HepG2 (cell line): ENCODE results near the gene LAMTOR2.

Source experiments
- CTCF ChIP-seq: sonication (generic); formaldehyde crosslinking; IDR thresholded peaks from 2 replicates; pipeline ENCODE4 v1.5.0; 2020; ENCODE audit warnings: mild to moderate bottlenecking, missing genetic modification reagents, moderate library complexity
- EP300 ChIP-seq, 3 experiments: sonication (generic) in 1 of 3; formaldehyde crosslinking in 1 of 3; IDR thresholded peaks; 2 replicates each; pipeline versions ENCODE4 v1.5.1 to v1.6.1; 2011 to 2020; ENCODE audit warnings: low read depth in 2 of 3, low read length in 2 of 3, borderline replicate concordance in 1 of 3, improper control_type of control experiment in 1 of 3, mild to moderate bottlenecking in 1 of 3, missing genetic modification reagents in 1 of 3, moderate library complexity in 1 of 3
- GABPB1 ChIP-seq: IDR thresholded peaks from 2 replicates; pipeline ENCODE4 v1.6.1; 2016; ENCODE audit warnings: mild to moderate bottlenecking, missing genetic modification reagents, moderate library complexity, missing compliant biosample characterization
- MZF1 ChIP-seq: sonication (generic); formaldehyde crosslinking; IDR thresholded peaks from 2 replicates; pipeline ENCODE4 v1.8.1; 2023; ENCODE audit warnings: mild to moderate bottlenecking, missing genetic modification reagents, borderline replicate concordance
- NFIC ChIP-seq: IDR thresholded peaks from 2 replicates; pipeline ENCODE4 v1.6.1; 2012; ENCODE audit warnings: mild to moderate bottlenecking, low read length, inconsistent platforms
- SOX6 ChIP-seq, 2 experiments: fragments of 450-650 bp in 1 of 2; sonication (generic) in 1 of 2; formaldehyde crosslinking in 1 of 2; IDR thresholded peaks; 2 replicates each; pipeline versions ENCODE4 v1.4.0 to v1.6.1; 2017 to 2020; ENCODE audit warnings: antibody characterized with exemption in 1 of 2, mild to moderate bottlenecking in 1 of 2, missing genetic modification reagents in 1 of 2
- TAF1 ChIP-seq: sonication (generic); formaldehyde crosslinking; IDR thresholded peaks from 2 replicates; pipeline ENCODE4 v1.4.0; 2020; ENCODE audit warnings: missing genetic modification reagents
- YY1 ChIP-seq: IDR thresholded peaks from 2 replicates; pipeline ENCODE4 v1.6.1; 2011; ENCODE audit warnings: low read length, low read depth, moderate library complexity, mild to moderate bottlenecking; ENCODE audit not compliant: insufficient read depth, insufficient replicate concordance
- ZNF530 ChIP-seq: sonication (generic); formaldehyde crosslinking; IDR thresholded peaks from 2 replicates; pipeline ENCODE4 v1.5.0; 2020; ENCODE audit warnings: low read depth, mild to moderate bottlenecking, missing genetic modification reagents
- ZNF580 ChIP-seq: IDR thresholded peaks from 2 replicates; pipeline ENCODE4 v1.6.1; 2016; ENCODE audit warnings: low read depth, borderline replicate concordance
- TF ChIP-seq, protein P1 (sequence below), 2 experiments: IDR thresholded peaks; 2 replicates each; pipeline ENCODE4 v1.6.1; 2011 to 2012; ENCODE audit warnings: low read length in 2 of 2, borderline replicate concordance in 1 of 2, low read depth in 1 of 2, mild to moderate bottlenecking in 1 of 2, moderate library complexity in 1 of 2

DNA sequence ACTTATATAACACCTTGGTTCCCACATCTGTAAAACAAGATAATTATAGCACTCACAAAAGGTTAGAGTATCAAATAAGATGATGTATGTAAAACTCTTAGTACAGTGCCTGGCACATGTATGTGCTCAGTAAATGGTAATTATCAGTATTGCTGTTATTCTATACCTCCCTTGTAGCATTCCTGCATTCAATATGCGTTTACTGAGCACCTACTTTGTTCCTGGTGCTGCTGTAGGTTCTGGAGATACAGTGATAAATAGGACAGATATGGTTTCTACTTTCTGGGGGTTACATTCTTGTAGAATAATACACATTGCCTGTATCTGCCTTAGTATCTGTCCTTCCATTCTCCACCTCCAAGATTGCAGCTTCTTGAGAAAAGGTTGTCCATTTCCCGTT lies 32.6 kb upstream of the LAMTOR2 start:
- TF ChIP-seq TAF1 (CRISPR knock-in tag) (no peak), GABPB1 (CRISPR knock-in tag) (no peak), ZNF530 (CRISPR knock-in tag) (no peak), EP300 (IDR thresholded peaks at IDR 0.05; ENCODE audit: low read depth in 2 of 2, low read length in 2 of 2) (no peak), EP300 (CRISPR knock-in tag; IDR thresholded peaks at IDR 0.05; ENCODE audit: borderline replicate concordance) (no peak), YY1 (no peak), NFIC (no peak), MZF1 (CRISPR knock-in tag) (no peak), SOX6 (IDR thresholded peaks at IDR 0.05) (no peak), SOX6 (CRISPR knock-in tag; IDR thresholded peaks at IDR 0.05) (no peak), CTCF (CRISPR knock-in tag) (no peak), ZNF580 (CRISPR knock-in tag) (no peak)
- TF ChIP-seq, protein P1, sequence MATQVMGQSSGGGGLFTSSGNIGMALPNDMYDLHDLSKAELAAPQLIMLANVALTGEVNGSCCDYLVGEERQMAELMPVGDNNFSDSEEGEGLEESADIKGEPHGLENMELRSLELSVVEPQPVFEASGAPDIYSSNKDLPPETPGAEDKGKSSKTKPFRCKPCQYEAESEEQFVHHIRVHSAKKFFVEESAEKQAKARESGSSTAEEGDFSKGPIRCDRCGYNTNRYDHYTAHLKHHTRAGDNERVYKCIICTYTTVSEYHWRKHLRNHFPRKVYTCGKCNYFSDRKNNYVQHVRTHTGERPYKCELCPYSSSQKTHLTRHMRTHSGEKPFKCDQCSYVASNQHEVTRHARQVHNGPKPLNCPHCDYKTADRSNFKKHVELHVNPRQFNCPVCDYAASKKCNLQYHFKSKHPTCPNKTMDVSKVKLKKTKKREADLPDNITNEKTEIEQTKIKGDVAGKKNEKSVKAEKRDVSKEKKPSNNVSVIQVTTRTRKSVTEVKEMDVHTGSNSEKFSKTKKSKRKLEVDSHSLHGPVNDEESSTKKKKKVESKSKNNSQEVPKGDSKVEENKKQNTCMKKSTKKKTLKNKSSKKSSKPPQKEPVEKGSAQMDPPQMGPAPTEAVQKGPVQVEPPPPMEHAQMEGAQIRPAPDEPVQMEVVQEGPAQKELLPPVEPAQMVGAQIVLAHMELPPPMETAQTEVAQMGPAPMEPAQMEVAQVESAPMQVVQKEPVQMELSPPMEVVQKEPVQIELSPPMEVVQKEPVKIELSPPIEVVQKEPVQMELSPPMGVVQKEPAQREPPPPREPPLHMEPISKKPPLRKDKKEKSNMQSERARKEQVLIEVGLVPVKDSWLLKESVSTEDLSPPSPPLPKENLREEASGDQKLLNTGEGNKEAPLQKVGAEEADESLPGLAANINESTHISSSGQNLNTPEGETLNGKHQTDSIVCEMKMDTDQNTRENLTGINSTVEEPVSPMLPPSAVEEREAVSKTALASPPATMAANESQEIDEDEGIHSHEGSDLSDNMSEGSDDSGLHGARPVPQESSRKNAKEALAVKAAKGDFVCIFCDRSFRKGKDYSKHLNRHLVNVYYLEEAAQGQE (IDR thresholded peaks at IDR 0.05; ENCODE audit: borderline replicate concordance in 1 of 2, low read depth in 1 of 2, low read length in 2 of 2), result no peak
